HG03575 (cell line): ENCODE data around the gene ST7.

Source experiments
- ATAC-seq: cut with Tn5 transposase; IDR thresholded peaks from one replicate; pipeline ENCODE4 v1.9.1; 2021; ENCODE audit not compliant: unreplicated experiment, insufficient number of reproducible peaks, low FRiP score; ENCODE audit errors: extremely low read depth

ST7 gene

GRCh38 chr7:117155694-117156093, 202.4 kb downstream of the ST7 start:
- no peak for ATAC-seq

GRCh38 chr7:117157241-117158209, 204.2 kb downstream of the ST7 start:
- no peak for ATAC-seq

GRCh38 chr7:117158941-117159697, 205.8 kb downstream of the ST7 start:
- no peak for ATAC-seq

GRCh38 chr7:117163101-117163500, 209.8 kb downstream of the ST7 start:
- no peak for ATAC-seq

GRCh38 chr7:117164620-117165019, 211.3 kb downstream of the ST7 start:
- no peak for ATAC-seq

GRCh38 chr7:117165656-117166055, 212.4 kb downstream of the ST7 start:
- no peak for ATAC-seq

- ATAC-seq = no peak
Observed at GRCh38 chr7:117169907-117170306, 216.6 kb downstream of the ST7 start.

GRCh38 chr7:117171106-117171505, 217.8 kb downstream of the ST7 start:
- no peak for ATAC-seq

GRCh38 chr7:117172283-117172682, 219.0 kb downstream of the ST7 start:
- ATAC-seq = no peak

- ATAC-seq = no peak
Observed at GRCh38 chr7:117173035-117173770, 219.9 kb downstream of the ST7 start.

- no peak for ATAC-seq
Observed at GRCh38 chr7:117176206-117176605, 222.9 kb downstream of the ST7 start.

GRCh38 chr7:117178600-117178999, 225.3 kb downstream of the ST7 start:
- no peak for ATAC-seq

GRCh38 chr7:117179701-117180100, 226.4 kb downstream of the ST7 start:
- no peak for ATAC-seq

- ATAC-seq = no peak
Observed at GRCh38 chr7:117183729-117184128, 230.4 kb downstream of the ST7 start.

GRCh38 chr7:117184367-117184766, 231.1 kb downstream of the ST7 start:
- no peak for ATAC-seq

- ATAC-seq = no peak
Observed at GRCh38 chr7:117185124-117185523, 231.8 kb downstream of the ST7 start.

GRCh38 chr7:117186218-117187010, 233.1 kb downstream of the ST7 start:
- no peak for ATAC-seq

GRCh38 chr7:117188376-117188775, 235.1 kb downstream of the ST7 start:
- no peak for ATAC-seq
